Measurements from ENCODE around the gene ZNF438.
"Not testable (repeated sequence)": the region's sequence is repeated elsewhere in the genome, so short reads cannot be mapped to it uniquely, and the experiment has no call there.

ZNF438 gene

DNA sequence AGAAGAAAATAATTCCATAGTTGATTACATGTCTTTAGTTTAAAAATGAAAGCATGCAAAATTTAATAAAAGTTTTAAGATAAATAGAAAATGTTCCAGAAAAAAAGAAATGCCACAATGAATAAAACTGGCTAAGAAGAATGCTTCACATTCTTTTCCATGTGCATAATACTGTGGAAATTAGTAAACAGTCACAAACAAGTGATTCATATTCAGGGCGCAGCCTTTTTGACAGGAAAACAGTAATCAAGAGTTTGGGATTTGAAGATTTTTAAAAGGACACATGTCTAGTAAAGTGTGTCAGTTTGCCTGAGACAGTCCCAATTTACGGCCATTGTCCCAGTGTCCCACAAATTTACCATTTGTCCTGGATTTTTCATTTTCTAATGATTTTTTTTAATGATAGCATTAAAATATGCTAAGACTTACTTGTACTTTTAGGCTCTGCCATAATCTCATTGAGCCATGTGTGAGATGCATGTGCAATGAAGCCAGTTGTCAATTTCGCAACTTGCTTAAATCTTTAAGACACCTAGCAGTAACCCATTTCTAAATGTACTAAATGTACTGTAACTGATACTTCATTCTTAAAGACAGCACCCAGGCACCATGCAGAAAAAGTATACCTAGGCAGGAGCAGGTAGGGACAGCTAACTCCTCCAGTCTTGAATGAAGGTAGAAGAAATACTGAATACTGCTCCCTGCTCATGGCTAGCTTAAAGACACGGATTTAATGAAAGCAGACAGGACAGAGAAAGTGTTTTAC is 46.9 kb downstream of the ZNF438 start:
- DNase-seq = no peak

GRCh38 chr10:30983209-30983608 is 48.5 kb downstream of the ZNF438 start:
- not testable (repeated sequence) for DNase-seq

DNA sequence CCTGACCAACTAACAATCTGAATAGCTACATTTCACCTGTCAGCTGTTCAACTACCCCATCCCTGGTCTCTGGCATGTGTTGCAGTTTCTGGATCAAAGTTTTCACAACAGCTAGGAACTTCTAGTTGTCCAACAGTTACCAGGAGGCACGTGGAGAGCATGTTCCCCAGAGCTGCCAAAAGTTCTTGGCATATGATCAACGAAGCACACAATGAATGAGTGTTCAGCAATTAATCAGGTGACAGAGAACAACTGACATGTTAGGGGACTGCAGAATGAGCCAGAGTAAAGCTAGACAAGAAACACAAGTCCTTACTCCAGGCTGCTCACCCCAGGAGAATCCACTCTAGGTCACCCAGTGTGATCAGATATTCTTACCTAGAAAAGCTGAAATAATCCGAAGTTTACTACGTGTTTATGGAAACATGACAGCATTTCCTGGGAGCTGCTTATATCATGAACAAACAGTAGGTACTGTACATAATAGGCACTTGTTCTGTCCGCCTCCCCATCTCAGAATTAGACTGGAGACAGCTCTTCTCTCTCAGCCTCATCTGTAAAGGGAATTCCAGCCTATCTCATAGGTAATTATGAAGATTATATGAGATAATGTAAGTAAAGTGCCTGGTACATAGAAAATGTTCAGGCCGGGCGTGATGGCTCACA is 50.6 kb downstream of the ZNF438 start:
- DNase-seq = peak; percentile 72

DNA sequence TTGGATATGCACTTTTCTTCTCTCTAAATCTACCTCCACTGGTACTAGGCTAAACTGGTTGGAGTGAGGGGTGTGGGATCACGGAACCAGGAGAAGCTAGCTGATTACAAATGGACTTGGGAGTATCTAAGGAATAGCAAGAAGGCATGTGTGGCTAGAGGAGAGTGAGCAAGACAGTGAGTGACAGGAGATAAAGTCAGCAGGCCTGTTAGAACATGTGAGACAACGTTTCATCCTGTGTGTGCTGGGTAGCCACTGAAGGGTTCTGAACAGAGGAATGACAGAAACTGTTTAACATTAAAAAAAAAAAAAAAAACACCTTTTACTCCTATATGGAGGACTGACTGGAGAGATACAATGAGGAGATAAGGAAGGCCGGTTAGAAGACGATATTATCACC is 51.7 kb downstream of the ZNF438 start:
- DNase-seq = no peak

- DNase-seq = no peak
These were observed 52.8 kb downstream of the ZNF438 start for GRCh38 chr10:30978843-30979242.

DNA sequence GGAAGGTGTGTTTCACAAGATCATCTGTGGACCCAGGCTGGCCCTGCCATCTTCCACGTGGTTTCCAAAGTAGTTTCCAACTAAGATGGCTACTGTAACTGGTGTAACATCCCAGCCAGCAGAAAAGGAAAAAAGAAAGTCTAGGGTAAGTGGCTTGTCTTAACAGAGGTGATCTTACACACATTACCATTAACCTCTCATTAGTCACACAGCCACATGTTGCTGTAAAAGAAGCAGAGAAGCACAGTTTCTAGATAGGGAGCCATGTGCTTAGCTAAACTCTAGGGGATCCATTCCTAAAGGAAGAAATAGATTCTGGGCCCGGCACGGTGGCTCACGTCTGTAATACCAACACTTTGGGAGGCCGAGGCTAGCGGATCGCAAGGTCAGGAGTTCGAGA is 54.3 kb downstream of the ZNF438 start:
- DNase-seq = no peak

DNA sequence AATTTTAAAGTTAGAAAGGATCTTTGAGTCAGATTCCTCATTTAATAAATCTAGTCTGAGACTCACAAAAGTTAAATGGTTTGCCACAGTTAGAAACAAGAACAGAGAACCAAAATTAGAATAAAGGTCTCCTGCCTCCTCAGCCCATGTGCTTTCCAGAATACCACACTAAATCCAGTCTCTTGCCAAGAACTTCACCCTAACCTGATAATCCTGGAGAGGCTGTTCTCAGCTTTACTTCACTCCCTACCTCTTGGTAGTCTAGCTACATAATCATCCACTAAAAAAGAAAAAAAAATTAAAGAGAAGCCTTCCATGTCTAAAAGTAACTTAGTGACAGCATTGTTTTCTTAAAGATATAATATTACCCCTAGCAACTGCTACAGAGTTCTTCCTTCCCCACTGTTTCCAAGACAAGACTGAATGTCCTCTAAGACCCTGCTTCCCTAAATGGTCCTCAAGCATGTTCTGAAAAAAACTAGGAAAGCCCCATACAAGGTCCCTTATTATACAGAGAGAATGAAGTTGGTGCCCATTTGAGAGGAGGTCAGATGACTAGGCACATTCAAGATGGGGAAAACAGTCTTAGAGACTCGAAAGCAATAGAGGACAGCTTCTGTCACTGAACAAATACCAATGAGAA is 56.8 kb downstream of the ZNF438 start:
- DNase-seq = no peak

- DNase-seq = no peak
These were observed 57.3 kb downstream of the ZNF438 start for GRCh38 chr10:30974355-30974754.

GRCh38 chr10:30973737-30974136 is 57.9 kb downstream of the ZNF438 start:
- DNase-seq = peak; percentile 32

GRCh38 chr10:30970760-30971460 is 60.8 kb downstream of the ZNF438 start:
- no peak for DNase-seq

DNA sequence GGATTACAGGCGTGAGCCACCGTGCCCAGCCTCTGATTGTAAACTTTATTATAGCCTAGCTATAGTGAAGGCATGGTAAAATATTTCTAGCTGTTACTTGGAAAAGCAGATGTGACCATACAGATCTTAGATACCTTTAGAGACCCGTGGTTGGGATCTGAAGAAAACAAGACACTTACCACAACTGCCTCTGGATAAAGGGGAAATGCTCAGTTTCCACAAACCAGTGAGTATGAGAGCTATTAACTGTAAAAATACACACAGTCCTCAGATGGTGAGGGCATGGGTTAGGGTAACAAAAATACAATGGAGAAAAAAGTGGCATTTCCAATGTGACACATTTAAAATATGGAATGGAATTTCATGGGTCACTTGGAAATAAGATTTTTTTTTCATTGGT is 63.0 kb downstream of the ZNF438 start:
- no peak for DNase-seq

- DNase-seq = peak; percentile 57
These were observed 63.8 kb downstream of the ZNF438 start for GRCh38 chr10:30967650-30968410.

DNA sequence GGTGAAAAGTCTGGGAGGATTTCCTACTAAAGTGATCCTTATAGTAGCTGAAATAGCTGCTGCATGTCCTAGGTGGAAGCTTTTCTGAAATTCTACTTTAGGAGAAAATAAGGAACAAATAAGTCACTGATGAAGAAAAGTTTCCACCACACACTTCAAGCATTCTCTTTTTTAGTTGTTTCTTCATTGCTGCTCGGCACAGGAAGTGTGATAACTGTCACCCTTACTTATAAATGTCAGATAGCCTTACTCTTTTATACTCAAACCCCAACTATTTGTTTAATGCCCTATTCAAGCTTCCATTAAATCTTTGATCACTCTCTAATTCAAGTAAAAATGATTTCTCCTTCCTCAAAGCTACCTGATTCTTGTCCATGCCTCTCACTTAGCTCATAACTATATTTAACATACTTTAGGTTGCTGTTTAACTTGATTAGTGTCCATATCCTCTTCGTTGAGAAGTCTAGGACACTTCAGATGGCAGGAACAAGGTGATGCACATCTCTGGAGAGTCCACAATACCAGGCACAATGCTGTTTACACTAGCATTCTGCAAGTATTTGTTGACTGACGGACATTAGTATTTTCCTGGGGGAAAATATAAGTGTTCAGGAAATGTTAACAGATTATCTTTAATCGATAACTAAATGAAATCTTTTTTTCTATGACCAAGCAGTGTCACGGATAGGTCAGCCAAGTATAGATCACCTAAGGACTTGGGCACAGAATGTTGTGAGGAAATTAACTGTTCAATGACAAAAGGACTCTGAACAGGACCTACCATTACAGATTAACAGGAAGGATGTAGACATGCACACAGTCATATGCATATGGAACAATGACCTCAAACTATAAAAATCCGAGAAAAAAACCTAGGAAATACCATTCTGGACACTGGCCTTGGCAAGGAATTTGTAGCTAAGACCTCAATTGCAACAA is 67.4 kb downstream of the ZNF438 start:
- DNase-seq = no peak

- no peak for DNase-seq
These were observed 69.1 kb downstream of the ZNF438 start for GRCh38 chr10:30962522-30962921.

- no peak for DNase-seq
These were observed 71.8 kb downstream of the ZNF438 start for GRCh38 chr10:30959836-30960210.

DNA sequence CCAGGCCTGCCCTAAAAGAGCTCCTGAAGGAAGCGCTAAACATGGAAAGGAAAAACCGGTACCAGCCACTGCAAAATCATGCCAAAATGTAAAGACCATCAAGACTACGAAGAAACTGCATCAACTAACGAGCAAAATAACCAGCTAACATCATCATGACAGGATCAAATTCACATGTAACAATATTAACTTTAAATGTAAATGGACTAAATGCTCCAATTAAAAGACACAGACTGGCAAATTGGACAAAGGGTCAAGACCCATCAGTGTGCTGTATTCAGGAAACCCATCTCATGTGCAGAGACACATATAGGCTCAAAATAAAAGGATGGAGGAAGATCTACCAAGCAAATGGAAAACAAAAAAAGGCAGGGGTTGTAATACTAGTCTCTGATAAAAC is 82.4 kb downstream of the ZNF438 start:
- not testable (repeated sequence) for DNase-seq

GRCh38 chr10:30944005-30944404 is 87.7 kb downstream of the ZNF438 start:
- no peak for DNase-seq

DNA sequence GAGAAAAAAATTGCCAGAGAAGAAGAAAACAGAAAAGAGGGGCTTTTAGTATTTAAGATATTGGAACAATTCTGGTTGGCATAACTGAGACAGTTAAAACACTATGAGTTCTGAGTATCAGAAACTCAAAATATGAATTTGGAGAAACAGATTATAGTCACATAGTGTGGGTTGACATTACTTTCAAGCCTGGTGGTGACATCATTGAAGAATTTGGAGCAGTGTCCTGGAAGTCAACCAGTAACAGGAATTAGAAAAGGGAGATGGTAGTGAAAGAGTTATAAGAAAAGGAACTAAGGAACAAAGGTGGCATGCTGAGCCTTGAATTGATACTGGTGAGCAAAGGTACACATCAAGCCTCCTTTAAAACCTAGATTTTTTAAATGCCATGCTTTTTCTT is 88.2 kb downstream of the ZNF438 start:
- no peak for DNase-seq

DNA sequence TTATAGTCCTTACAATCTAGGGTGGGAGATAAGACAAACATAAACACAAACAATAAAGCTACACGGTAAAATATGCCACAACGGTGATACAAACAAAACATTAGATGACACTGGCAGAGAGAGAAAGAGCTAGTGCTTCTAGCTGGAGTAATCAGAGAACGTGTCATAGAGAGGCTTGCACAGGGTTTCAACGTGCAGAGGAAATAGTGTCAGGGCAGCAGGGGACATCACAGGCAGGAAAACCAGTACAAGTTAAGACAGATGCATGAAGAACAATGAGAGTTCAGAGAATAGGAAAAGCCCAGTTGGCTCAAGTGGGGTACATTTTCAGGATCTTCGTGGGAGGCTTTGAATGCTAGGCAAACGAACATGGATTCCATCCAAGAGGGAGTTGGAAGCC is 91.4 kb downstream of the ZNF438 start:
- DNase-seq = peak; percentile 21

DNA sequence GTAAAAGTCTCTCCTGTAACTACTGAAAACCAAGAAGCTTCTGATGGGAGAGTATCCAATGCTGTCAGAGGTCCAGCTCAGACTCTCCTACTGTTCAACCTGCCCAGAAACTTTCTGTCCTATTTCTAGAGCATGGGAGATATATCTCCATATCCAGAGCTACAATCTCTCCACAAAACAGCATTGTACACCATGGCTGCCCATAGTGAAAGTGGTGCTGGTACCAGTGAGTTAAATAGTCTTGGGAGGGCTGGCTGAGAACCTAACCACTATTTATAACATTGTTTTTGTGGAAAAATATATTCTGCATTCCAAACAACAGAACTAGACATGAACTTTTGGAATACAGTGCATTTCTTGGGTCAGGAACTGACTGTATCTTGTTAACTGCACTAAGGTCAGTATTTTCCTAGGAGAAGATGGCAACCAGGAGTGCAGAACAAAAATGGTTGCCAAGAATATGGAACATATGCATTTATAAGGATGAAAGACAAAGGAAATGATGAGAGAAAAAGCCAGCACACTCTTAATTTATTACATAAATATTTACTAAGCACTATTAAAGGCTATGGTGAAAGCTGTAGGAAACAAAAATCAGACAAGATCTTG is 91.9 kb downstream of the ZNF438 start:
- DNase-seq = no peak

- DNase-seq = no peak
These were observed 96.6 kb downstream of the ZNF438 start for GRCh38 chr10:30935078-30935477.

All from right hindlimb (tissue), 1 donor.